Activated CD4-positive, alpha-beta T cell treated with anti-CD3 and anti-CD28 coated beads, Interleukin-2, amount 50 U/mL, for 1 hour (primary cell): ENCODE results near the gene ARHGEF1.
A peak's percentile ranks its signal among the peaks of the same experiment; 100 is the strongest.
"Not testable (repeated sequence)": the region's sequence is repeated elsewhere in the genome, so short reads cannot be mapped to it uniquely, and the experiment has no call there.

Experiments used
- DNase-seq: peaks from one replicate; pipeline ENCODE4 v3.0.0-alpha.2; 2020

ARHGEF1 gene

GRCh38 chr19:41863209-41863931 lies 19.6 kb upstream of the ARHGEF1 start:
- DNase-seq: no peak

- no peak for DNase-seq
Observed at GRCh38 chr19:41864374-41864773, 18.6 kb upstream of the ARHGEF1 start.

DNA sequence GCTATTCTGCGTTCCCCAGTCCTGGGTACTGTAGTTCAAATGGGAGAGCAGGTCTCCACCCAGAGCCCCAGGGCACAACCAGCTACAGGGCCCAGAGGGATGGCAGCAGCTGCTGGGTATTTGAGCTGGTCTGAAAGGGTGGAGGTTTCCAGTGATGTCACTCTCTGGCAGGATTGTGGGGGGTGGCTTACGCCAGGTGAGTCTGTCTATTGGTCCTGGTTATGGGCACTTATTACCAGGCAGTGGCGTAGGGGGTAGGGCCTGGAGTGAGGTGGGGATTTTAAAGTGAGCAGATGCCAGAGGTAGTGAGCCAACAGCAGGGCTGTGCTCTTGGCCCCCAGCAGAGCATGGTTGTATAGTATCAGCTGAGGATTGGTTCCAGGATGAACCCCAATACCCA lies 16.7 kb upstream of the ARHGEF1 start:
- no peak for DNase-seq

- no peak for DNase-seq
Observed at GRCh38 chr19:41868120-41868988, 14.6 kb upstream of the ARHGEF1 start.

GRCh38 chr19:41868989-41869300 lies 14.0 kb upstream of the ARHGEF1 start:
- DNase-seq: no peak

GRCh38 chr19:41869374-41869955 lies 13.5 kb upstream of the ARHGEF1 start:
- DNase-seq: no peak

GRCh38 chr19:41870401-41870873 lies 12.5 kb upstream of the ARHGEF1 start:
- DNase-seq: no peak

DNA sequence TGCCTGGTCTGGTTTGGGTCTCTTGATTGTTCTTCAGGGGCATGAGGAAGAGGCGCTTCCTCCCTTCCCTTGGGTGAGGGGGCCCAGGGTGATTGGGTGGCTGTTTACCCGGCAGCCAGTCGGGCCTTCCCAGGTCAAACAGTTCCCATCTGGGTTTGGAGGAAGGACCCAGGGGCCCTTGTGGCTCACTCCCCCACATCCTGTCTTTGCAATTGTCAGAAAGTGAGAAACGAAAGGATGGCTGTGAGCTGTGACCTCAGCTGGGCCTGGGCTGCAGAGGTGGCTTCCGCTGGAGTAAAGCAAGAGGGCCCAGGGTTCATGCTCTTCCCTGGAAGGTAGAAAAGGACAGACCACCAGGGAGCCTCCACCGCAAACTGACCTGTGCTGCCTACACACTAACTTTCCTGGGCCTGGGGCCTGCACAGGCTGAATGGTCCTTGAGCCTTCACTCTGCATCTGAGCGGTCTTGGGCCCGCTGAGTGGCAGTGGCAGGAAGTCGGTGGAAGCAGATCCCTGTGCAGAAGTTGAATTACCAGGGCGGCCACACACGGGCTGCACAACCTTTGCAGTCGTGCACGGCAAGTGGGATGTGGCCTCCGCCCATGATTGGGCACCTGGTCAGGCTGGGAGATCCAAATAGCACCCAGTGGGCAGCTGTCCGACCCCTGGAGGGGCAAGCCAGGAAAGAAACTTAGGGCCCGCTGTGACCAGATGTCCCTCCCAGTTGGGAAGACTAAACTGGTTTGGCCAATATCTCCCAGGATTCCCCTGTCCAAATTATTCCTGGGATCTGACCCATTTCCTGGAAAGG lies 11.2 kb upstream of the ARHGEF1 start:
- DNase-seq: peak; percentile 42

GRCh38 chr19:41872384-41872774 lies 10.6 kb upstream of the ARHGEF1 start:
- no peak for DNase-seq

GRCh38 chr19:41872775-41873647 lies 10.0 kb upstream of the ARHGEF1 start:
- DNase-seq: peak; percentile 72

GRCh38 chr19:41875973-41876372 lies 7.0 kb upstream of the ARHGEF1 start:
- DNase-seq: not testable (repeated sequence)

DNA sequence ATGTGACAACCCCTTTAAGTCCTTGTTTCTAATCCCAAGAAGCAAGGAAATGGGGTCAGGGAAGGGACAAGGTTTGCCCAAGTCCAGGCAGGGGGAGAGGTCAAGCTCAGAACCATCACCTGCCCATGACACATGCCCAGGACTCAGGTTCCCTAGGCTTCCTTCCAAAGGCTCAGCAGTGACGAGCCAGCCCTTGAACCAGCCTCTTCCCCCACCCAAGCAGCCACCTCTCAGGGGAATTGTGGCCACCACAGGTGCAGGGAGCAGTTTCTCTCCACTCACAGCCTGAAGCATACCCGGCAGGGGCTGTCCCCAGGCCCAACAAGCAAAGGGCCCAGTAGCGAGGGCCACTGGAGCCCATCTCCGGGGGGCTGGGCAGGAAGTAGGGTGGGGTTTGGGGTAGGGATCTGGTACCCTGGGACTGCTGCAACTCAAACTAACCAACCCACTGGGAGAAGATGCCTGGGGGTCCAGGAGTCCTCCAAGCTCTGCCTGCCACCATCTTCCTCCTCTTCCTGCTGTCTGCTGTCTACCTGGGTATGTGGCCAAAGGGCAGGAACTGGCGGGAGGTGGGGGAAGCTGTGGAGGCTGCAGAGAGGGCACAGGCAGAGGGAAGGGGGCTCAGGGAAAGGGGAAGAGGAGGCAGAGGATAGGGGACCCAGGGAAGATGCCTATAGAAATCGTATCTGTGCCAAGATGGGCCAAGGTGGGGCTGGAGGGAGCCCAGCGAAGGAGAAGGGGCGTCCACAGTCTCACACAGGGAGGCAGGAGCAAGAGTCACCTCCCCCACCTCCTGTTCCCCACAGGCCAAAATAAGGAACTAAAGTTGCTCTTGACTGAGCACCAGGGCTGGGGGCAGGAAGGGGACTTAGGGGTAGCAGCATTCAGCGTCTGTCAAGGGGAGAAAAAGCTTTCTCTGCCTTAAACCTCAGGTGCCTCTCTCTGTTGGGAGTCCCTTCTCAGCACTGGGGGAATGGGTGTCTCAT lies 5.8 kb upstream of the ARHGEF1 start, which contains the start of gene CD79A:
Gene CD79A, plus strand, starts transcription at position 433 of the 986 bp plus-strand sequence. Its CDS starts 26 bp downstream, at position 459.
- no peak for DNase-seq

- DNase-seq: no peak
Observed at GRCh38 chr19:41877916-41878905, 4.8 kb upstream of the ARHGEF1 start.

DNA sequence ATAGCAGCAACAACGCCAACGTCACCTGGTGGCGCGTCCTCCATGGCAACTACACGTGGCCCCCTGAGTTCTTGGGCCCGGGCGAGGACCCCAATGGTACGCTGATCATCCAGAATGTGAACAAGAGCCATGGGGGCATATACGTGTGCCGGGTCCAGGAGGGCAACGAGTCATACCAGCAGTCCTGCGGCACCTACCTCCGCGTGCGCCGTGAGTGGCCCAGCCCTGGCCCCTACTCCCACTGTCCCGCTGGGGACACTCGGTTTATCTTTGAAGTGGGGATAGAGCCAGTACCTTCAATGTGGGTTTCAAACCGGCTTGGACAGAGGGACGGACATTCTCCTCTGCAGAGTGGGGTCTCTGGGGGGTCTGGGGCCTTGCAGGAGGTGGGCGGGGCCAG lies 3.9 kb upstream of the ARHGEF1 start:
- DNase-seq: no peak

GRCh38 chr19:41879670-41880328 lies 3.2 kb upstream of the ARHGEF1 start:
- no peak for DNase-seq

DNA sequence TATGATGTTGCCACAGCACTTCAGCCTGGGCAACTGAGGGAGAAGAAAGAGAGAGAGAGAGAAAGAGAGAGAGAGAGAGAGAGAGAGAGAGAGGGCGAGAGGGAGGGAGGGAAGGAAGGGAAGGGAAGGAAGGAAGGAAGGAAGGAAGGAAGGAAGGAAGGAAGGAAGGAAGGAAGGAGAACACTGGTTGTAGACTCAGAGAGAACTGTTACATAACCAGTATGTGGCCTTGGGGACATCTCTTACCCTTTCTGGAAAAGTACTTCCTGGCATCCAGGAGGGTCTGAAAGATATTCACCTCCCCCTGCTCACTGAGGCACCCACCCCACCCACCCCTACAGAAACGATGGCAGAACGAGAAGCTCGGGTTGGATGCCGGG lies 2.7 kb upstream of the ARHGEF1 start:
- no peak for DNase-seq

- DNase-seq: no peak
Observed at GRCh38 chr19:41883463-41883820, 458 bp downstream of the ARHGEF1 start.

DNA sequence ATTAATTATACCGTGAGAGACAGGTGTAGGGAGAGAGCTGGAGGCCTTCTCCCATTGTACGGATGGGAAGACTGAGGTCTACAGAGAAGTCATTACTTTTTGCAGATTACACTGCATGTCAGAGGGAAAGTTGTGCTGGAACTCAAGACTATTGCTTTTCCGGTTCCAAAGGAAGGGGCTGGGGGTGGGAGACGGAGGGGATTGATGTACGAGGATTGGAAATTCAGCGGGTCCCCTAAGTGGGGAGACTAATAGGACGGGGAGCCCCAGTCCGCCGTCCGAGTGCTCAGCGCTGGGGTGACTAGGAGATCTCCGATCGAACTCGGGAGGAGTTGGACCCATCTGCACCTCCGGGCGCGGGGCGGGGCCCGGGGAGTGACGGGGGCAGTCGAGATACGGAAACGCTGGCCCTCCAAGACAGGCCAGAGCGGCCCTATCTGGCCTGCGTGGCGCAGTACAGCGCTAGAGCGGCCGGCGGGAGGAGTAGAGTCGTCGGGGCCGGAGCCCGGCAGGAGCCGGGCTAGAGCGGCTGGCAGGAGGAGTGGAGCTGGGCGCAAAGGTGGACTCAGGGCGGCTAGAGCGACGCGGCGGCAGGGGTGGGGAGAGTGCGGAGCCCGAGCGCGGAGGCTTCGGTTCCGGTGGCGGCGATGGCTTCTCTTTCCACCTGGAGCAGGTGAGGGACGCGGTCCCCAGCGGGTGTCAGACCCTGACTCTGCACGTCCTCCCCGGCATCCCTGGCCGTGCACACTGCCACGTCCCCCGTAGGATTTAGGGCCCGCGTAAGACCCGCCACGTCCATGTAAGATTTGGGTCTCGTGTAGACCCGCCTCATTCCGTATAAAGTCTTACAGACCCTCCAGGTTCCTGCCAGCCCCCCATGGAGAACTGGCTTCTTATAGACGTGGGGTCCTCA lies 1.1 kb downstream of the ARHGEF1 start:
- DNase-seq: peak; percentile 86
